Transverse colon (tissue), 4 donors: ENCODE measurements around the gene SLC4A7. TPM values are rescaled to one million over a fixed set of nuclear protein-coding genes. Genes with fewer than 3 reads are reported as not detected.

ENCODE experiments used
- DNase-seq: peaks from one replicate; pipeline ENCODE4 v3.0.0-alpha.2; 2019
- H3K27ac ChIP-seq, 4 donors: fragments of 200-600 bp; sonication (generic); 2 replicates each; pipeline ENCODE4 v1.5.1; 2016 to 2018; ENCODE audit warnings: inconsistent platforms in 4 of 4
- H3K27me3 ChIP-seq: fragments of 200-600 bp; sonication (generic); 2 replicates; pipeline ENCODE4 v1.5.1; 2017; ENCODE audit warnings: inconsistent platforms
- H3K36me3 ChIP-seq, 4 donors: fragments of 200-600 bp; sonication (generic); 2 replicates each; pipeline ENCODE4 v1.5.1; 2017 to 2019; ENCODE audit warnings: inconsistent platforms in 4 of 4
- H3K4me1 ChIP-seq, 4 donors: fragments of 200-600 bp; sonication (generic); 2 replicates each; pipeline ENCODE4 v1.5.1; 2017 to 2020; ENCODE audit warnings: inconsistent platforms in 4 of 4
- H3K4me3 ChIP-seq, 4 donors: fragments of 200-600 bp; sonication (generic); 1 replicate in 1 of 4; 2 replicates in 3 of 4; pipeline versions ENCODE4 v1.5.1 to v1.6.1; 2017 to 2019; ENCODE audit warnings: inconsistent platforms in 4 of 4
- H3K9me3 ChIP-seq, 2 donors: fragments of 200-600 bp; sonication (generic); 2 replicates each; pipeline ENCODE4 v1.5.1; 2017 to 2019; ENCODE audit warnings: inconsistent platforms in 2 of 2
- EP300 ChIP-seq: sonication (generic); formaldehyde crosslinking; IDR thresholded peaks from one replicate; pipeline ENCODE4 v1.6.1; 2017; ENCODE audit warnings: antibody characterized with exemption, low read depth
- POLR2A ChIP-seq: fragments of 450-650 bp; IDR thresholded peaks from one replicate; pipeline ENCODE4 v1.6.1; 2016; ENCODE audit warnings: antibody characterized with exemption, mild to moderate bottlenecking, moderate library complexity
- POLR2AphosphoS5 ChIP-seq, 3 donors: sonication (generic); formaldehyde crosslinking; IDR thresholded peaks; one replicate each; pipeline ENCODE4 v1.6.1; 2016; ENCODE audit warnings: antibody characterized with exemption in 3 of 3
- WGBS, 2 donors: methylation state at CpG; one replicate each; pipeline ENCODE4 v1.1.5; 2018; ENCODE audit warnings: low coverage in 1 of 2; 5-methylcytosine and 5-hydroxymethylcytosine counted together
- in situ Hi-C, 4 donors: fragments of 200-750 bp; cut with MboI; loops; one replicate each; pipeline versions ENCODE4 v1.15.0 to v1.15.1; 2017; ENCODE audit warnings: low sequenced_read_pairs in 3 of 4, low pct_ligation_motif_present in 1 of 4, low pct_unique_long_range_greater_than_20kb in 1 of 4
- intact Hi-C: fragments of 100-400 bp; cut with DNase I; formaldehyde crosslinking; loops from one replicate; pipeline ENCODE4 v1.15.1; 2023; ENCODE audit warnings: low total_unique reads
- total RNA-seq, 4 donors: library from RNA; depleted of rRNA; stranded (reverse); fragments of >200 nt; gene quantifications; one replicate each; pipeline ENCODE4 v1.1.0, GENCODE V29; 2016
- TF ChIP-seq, protein P1 (sequence below), 5 experiments: fragments of 200-600 bp in 3 of 5; fragments of 450-650 bp in 2 of 5; sonication (generic) in 3 of 5; IDR thresholded peaks; 1 replicate in 2 of 5; 2 replicates in 3 of 5; pipeline ENCODE4 v1.5.1; 2016 to 2017; ENCODE audit warnings: antibody characterized with exemption in 5 of 5, inconsistent platforms in 3 of 5, mild to moderate bottlenecking in 2 of 5, moderate library complexity in 1 of 5

The SLC4A7 gene
- total RNA-seq, 4 donors from 2014 or later: 22.7 to 45.6 (median 35.4) TPM

DNA sequence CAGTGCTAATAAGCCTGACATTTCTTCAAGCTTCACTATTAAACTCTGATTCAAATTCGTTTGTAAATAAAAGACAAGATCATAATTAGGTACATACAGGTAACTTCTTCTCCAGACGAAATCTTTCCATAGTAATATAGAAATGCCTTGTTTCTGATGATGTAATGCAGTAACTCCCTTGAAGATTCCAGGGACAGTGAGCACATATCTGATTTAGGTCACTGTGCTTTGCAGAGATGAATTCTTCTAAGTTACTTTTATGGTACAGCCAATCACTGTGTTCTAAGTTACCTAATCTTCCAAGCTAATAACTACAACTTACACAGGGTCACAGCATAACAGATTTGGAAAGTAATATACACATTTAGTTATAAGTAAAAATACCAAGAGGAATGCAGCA, 27.6 kb downstream of the SLC4A7 start:
- intact Hi-C loops (no loop called here), in situ Hi-C loops (no loop called here)
- H3K27ac ChIP-seq: no peak overlapping the region
- no peak for DNase-seq
- no peak overlapping the region for H3K4me3 ChIP-seq
- H3K4me1 ChIP-seq: peaks cover 0 to 22% (median 3%) of the 10 kb centered on the region in 4 donors
- H3K27me3 ChIP-seq: no peaks in the 10 kb centered on the region
- H3K36me3 ChIP-seq: no peaks in the 10 kb centered on the region
- H3K9me3 ChIP-seq: no peaks in the 10 kb centered on the region
- 86 to 94% methylated on average over 2 of the region's 2 CpGs for WGBS, 2 donors
- TF ChIP-seq POLR2A (no peak), EP300 (no peak), POLR2AphosphoS5 (IDR thresholded peaks at IDR 0.05) (no peak)
- TF ChIP-seq, protein P1, sequence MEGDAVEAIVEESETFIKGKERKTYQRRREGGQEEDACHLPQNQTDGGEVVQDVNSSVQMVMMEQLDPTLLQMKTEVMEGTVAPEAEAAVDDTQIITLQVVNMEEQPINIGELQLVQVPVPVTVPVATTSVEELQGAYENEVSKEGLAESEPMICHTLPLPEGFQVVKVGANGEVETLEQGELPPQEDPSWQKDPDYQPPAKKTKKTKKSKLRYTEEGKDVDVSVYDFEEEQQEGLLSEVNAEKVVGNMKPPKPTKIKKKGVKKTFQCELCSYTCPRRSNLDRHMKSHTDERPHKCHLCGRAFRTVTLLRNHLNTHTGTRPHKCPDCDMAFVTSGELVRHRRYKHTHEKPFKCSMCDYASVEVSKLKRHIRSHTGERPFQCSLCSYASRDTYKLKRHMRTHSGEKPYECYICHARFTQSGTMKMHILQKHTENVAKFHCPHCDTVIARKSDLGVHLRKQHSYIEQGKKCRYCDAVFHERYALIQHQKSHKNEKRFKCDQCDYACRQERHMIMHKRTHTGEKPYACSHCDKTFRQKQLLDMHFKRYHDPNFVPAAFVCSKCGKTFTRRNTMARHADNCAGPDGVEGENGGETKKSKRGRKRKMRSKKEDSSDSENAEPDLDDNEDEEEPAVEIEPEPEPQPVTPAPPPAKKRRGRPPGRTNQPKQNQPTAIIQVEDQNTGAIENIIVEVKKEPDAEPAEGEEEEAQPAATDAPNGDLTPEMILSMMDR (IDR thresholded peaks at IDR 0.05): no peak

DNA sequence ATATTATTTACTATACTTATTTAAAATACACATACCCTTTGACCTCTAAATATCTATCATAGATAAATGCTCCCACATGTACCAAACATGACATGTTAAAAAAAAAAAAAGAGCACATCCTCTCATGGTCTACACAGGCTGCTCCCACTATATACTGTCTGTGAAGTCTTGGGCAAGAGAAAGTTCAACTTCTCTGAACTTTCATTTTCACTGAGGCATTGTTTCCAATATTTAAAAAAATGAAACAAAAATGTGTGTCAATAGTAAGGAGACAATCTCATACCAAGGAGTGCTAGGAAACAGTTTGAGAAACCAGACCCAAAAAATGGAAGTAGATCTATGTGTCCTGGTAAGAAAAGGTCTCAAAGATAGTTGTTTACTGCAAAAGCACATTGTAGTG, 29.3 kb downstream of the SLC4A7 start:
- Histone ChIP-seq H3K27me3 (no peaks in the 10 kb centered on the region), H3K36me3 (no peaks in the 10 kb centered on the region), H3K9me3 (no peaks in the 10 kb centered on the region), H3K4me3 (no peak overlapping the region), H3K27ac (no peak overlapping the region), H3K4me1 (peaks cover 0 to 22% (median 0%) of the 10 kb centered on the region in 4 donors)
- intact Hi-C loops: no loop called here
- in situ Hi-C loops: no loop called here
- TF ChIP-seq POLR2AphosphoS5 (IDR thresholded peaks at IDR 0.05) (no peak), EP300 (no peak), POLR2A (no peak)
- TF ChIP-seq, protein P1 (IDR thresholded peaks at IDR 0.05): no peak
- no peak for DNase-seq

DNA sequence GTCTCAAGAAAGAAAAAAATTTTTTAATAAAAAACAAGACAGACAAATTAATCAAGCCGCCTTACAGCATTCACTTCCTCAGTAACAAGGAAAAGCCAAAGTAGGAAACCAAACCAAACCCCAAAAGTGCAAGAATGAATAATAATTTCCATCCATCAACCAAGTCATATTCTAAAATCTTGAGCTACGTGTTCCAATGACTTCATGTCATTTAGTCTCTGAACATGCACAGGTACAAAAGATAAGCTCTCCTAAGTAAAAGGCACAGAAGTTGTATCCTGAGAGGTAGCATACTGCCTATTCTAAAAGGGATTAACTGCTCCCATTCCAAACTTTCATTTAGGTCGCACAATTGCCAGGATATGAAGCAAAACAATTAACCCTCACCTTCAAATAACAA, 29.7 kb downstream of the SLC4A7 start:
- peaks cover 0 to 22% (median 0%) of the 10 kb centered on the region in 4 donors for H3K4me1 ChIP-seq
- DNase-seq: no peak
- 88 to 93% methylated on average over 3 of the region's 3 CpGs for WGBS, 2 donors
- no peak for TF ChIP-seq POLR2AphosphoS5 (IDR thresholded peaks at IDR 0.05)
- TF ChIP-seq EP300: no peak
- TF ChIP-seq, protein P1 (IDR thresholded peaks at IDR 0.05): no peak
- no peak for TF ChIP-seq POLR2A
- intact Hi-C loops (no loop called here), in situ Hi-C loops (no loop called here)
- H3K27me3 ChIP-seq: no peaks in the 10 kb centered on the region
- no peak overlapping the region for H3K27ac ChIP-seq
- H3K36me3 ChIP-seq: no peaks in the 10 kb centered on the region
- H3K9me3 ChIP-seq: no peaks in the 10 kb centered on the region
- no peak overlapping the region for H3K4me3 ChIP-seq

DNA sequence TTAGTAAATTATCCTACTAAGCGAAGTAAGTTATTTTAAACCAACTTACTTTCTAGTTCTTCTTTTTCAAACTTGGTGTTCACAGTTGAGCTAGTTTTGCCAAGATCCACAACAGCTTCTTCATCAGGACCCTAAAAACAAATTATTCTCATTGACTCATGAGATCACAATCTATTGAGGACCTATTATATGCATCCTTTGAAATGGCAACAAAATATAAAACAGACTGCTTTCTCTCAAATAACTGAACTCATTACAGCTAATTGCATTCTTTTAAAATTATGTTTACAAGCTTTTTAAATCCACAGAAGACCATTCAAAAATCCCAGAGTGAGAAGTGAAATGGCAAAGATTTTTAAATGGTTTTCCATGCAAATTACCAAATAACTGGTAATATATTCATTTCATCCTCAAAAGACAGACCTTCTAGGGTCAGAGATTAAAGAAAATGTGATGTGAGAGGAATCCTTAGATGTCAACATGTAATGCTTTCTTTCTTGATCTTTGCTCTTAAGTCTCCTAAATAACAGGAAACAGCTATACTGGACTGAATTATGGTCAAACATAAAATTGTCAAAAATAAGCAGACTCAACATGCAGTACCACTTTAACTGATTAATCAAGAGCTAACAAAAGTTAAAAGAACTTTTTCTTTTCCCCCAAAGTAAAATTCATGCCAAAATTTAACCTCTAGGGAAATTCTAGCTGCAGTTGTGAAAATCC, 31.7 kb downstream of the SLC4A7 start:
- intact Hi-C loops: loop anchor here (1.0 kb wide), 1 partner anchor 33 kb away; no protein-coding TSS in a partner anchor
- in situ Hi-C loops: no loop called here
- 93 to 100% methylated on average over 1 of the region's 1 CpG for WGBS, 2 donors

More for the DNA sequence above, 31.7 kb downstream of the SLC4A7 start:
- H3K4me1 ChIP-seq: peaks cover 0 to 22% (median 0%) of the 10 kb centered on the region in 4 donors
- H3K36me3 ChIP-seq: no peaks in the 10 kb centered on the region
- no peaks in the 10 kb centered on the region for H3K9me3 ChIP-seq
- H3K4me3 ChIP-seq: no peak overlapping the region
- TF ChIP-seq, protein P1 (IDR thresholded peaks at IDR 0.05): no peak
- TF ChIP-seq POLR2A (no peak), EP300 (no peak), POLR2AphosphoS5 (IDR thresholded peaks at IDR 0.05) (no peak)
- H3K27ac ChIP-seq: no peak overlapping the region
- DNase-seq: no peak
- no peaks in the 10 kb centered on the region for H3K27me3 ChIP-seq
